GDM1 (cell line): ENCODE data around the gene CGNL1.

Experiments
- DNase-seq: peaks from one replicate; lab custom pipeline; 2025; lab: John Stamatoyannopoulos, UW

Gene CGNL1

GRCh38 chr15:57527382-57528091, 151.2 kb downstream of the CGNL1 start:
- peak; percentile 57 for DNase-seq

- no peak for DNase-seq
Observed at GRCh38 chr15:57528940-57529565, 152.7 kb downstream of the CGNL1 start.

GRCh38 chr15:57529748-57530147, 153.4 kb downstream of the CGNL1 start:
- DNase-seq: no peak

DNA sequence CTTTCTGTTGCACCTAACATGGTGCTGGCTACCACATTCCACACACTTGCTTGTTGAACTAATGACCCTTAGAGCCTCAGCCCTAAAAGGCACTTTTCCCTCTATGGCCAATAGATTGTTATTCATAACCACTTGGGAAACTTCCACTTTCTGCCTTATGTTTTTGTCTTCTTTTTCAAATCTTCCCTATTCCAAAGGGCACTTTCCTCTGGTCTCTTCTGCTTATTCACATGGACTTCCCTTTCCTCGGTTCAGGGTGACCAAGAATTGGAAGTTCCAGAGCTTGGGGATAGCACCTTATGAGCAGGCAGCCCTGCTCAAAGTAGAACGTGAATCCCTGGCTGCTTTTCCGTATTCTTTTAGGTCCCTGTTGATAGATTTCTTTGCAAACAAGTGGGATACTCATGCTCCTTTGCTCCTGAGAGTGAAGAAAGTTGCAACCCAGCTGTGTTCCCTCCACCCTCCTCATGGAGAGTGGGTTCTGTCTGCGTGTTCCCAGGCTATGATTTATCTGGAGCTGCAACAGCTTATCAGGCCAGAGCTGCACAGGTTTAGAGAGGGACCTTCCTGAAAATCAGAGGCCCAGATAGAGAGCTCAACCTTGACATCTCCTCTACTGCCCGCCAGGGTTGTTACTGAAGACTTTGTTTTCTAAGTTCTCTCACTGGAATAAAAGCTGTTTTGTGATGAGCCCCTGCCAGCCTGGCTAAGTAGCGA, 156.6 kb downstream of the CGNL1 start:
- DNase-seq: no peak

DNA sequence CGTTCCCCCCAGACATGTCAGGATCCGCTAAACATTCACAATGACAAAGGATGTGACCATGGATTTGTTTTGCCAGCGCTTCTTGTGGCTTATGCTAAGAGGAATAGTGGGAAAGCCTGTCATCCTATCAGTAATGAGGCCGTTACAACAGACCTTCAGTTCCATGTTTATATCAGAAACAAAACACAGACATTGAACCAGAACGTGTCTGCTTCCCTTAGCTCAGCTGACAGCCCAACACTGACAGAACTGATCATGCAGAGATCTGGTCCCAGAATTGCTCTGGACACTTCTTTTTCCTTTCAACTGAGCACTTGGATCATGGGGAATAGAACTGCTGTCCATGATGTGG, 157.1 kb downstream of the CGNL1 start:
- DNase-seq: no peak

DNA sequence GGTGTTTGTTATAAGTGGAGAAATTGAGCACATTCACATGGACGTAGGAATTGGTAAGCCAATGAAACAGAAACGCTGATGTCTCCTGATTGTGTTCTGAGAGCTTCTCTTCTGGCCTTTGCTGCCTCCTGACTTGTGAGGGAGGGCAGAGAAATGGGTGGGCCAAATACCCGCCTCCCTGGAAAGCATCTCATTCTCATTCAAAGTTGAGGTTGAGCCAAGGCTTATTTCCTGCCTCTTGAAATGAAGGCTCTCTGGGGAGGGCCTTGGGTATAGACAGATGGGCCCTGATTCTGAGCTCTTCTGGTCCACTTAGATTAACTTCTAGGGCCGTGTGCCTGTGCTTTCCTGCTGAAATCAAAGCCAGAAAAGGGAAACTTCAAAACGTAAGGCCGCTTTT, 158.0 kb downstream of the CGNL1 start:
- no peak for DNase-seq

DNA sequence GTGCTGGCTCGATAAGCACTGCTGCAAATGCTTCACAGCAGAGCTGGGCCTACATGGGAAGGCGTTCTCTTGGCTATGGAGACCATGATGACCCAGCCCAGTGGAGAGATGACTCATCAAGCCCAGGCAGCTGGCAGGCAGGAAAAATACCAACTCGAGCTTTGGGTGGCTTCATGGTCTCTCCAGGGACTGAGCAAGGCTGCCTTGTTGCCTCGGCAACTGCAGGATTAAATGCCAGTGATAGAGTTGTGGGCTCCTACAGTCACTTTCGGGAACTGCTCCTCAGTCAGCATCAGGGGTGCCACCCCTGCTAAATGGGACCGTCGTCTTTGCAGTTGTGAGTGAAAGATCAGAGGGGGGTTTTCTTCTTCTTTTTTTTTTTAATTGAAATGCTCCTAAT, 160.8 kb downstream of the CGNL1 start:
- DNase-seq: no peak

DNA sequence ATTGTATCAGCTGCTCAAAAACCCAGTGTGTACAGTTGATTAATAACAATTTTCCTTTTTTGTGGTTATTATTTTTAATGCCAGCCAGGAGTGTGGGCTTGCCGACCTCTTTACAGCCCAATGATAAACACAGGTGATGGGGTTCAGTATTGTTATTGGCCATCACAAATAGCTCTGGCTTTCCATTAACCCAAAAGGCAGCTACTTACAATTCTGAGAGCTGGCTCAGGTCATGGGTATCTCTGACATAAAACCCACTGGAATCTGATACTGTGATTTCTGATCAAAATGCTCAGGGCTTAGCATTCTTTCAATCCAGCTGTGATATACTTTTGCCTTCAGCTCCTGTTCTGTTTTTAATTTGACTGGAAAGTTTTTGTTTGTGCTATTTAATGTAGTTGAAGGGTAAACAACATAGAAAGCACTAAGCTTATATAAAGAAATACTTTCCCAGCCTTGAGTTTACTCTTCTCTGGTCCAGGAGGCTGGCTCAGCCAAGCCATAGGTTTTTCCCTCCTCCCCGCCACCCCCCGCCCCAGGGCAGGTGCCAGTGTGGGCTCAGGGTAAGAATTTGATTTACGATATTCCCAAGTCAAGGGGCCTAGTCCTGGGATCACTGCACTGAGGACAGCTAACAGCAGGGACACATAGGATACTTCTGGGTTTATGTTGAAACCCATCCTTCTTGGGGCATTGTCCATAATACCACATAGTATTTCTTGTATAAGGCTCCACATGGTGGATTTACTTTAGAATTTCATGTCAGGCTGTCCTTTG, 161.4 kb downstream of the CGNL1 start:
- no peak for DNase-seq

DNA sequence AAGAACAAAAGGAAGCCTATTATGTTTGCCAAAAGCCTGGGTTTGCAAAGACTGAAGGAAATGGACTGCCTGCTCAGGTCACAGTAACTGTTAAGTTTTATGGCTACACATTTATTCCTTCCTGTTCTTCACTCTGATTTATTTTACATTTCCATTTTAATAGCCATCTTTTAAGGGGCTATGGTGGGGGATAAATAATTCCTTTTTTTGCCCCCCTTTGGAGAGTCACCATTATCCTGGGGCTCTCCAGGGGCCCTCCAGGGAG, 161.9 kb downstream of the CGNL1 start:
- DNase-seq: no peak

DNA sequence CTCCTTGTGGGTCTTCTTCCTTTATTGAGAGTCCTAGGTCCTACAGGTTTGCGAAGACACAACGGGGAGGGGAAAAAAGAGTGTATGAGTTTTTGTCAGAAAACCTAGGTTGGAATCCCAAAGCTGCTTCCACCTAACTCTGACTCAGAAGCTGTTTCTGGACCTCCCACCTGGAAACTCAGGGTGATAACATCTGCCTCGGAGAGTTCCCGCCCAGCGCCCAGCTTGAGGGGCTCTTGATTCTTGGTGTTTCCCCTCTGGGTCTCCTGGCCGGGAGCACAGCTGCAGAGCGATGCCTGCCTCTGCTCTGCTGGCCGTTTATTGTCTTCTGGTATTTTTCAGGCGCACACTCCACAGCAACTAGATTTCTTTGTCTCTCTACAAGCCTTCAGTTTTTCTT, 162.5 kb downstream of the CGNL1 start:
- DNase-seq: no peak

DNA sequence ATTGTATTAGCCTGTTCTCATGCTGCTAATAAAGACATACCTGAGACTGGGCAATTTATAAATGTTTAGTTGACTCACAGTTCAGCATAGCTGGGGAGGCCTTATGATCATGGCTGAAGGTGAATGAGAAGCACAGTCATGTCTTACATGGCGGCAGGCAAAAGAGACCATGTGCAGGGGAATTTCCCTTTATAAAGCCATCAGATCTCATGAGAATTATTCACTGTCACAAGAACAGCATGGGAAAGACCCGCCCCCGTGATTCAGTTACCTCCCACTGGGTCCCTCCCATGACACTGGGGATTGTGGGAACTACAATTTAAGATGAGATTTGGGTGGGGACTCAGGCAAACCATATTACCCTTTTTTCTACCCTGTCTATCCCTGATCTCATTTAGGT, 163.9 kb downstream of the CGNL1 start:
- DNase-seq: no peak

DNA sequence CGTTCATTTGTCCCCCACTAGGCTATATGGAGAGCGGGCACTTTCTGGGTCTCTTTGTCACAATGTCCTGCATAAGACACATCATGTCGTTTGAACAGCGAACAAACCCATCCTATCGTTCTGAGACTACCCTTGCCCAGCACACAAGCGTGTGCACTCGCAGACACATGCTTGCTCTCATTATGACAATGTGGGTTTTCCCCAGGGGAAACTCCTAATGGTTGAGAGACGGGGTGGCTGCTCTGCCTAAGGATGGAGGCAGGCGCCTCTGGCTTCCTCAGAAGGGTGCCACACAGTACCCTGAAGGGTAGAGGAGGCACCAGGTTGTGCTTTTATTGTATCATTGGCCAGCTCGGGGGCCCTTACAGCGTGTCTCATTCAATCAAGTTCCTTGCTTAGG, 164.4 kb downstream of the CGNL1 start:
- DNase-seq: no peak

DNA sequence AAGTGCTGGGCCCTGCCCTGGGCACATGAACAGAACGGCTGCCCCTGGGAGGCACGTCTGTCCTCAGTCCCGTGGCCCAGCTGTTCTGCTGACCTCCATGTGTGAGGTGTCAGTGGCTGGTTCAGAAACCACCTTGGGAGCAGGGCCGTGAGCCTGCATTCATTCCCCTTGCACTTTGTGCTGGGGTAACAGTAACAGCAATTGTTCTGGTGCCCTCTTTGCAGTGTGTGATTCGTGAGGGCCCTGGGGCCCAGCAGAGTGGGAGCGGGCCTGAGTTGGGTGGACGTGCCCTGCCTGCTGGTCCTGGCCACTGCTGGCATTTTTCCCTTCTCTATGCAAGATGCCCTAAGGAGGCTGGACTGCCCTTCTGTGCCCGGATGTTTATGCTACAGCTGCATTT, 165.0 kb downstream of the CGNL1 start:
- no peak for DNase-seq

DNA sequence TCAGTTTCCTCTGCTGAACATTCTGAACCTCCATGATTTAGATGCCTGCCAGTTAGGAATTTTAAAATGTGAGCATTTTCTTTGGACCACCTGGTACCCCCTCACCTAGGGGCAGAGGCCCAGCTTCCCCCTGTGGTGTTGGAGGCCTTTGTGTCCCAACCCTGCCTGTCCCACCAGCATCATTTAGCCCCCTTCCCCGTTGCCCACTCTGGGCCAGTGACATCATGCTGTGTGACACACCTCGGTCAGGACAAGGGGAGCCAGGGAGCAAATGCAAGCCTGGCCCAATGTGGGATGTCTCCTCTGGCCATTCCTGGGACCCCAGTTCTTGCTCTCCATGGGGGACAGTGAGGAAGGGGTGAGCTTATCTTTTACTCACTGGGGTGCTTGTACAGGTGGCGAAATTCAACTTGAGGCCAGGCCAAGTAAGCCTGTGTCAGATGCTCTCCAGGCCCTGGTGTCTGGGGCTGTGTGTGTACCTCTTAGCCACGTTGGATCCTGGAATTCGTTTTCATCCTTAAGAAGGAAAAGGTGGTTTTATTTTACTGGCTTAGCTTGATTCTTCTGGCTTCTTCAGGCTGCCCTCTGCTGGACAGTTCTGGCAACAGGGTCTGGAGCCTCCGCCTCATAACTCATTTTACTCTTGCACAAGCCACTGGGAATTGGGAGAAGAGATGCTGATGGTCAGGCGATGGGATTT, 165.7 kb downstream of the CGNL1 start:
- no peak for DNase-seq

DNA sequence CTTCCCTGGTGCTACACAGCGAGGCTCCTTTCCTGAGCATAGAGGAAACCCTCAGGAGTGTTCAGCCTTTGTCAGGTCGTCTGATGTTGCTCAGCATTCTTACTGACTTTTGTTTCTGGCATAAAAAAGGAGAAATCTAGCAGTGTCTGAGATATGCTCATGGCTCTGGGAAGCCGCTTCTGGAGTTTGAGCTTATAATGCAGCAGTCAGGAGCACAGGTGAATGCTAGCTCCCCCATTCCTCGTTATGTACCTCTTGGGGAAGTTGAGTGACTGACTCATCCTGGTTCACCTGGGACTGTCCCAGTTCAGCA, 166.2 kb downstream of the CGNL1 start:
- no peak for DNase-seq

- no peak for DNase-seq
Observed at GRCh38 chr15:57544848-57545480, 168.7 kb downstream of the CGNL1 start.

DNA sequence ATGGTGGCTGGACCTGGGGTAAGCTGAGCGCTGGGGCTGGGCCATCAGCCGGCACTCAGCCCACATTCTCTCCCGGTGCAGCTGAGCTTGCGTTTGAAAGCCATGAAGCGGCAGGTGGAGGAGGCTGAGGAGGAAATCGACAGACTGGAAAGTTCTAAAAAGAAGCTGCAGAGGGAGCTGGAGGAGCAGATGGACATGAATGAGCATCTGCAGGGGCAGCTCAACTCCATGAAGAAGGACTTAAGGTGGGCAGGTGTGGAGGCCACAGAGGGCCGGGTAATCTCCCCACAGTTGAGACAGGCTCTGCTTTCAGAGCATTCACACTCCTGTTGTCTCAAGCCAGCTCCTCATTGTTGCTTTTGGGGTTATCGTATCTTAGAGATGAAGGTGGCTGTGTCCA, 169.7 kb downstream of the CGNL1 start:
- no peak for DNase-seq

DNA sequence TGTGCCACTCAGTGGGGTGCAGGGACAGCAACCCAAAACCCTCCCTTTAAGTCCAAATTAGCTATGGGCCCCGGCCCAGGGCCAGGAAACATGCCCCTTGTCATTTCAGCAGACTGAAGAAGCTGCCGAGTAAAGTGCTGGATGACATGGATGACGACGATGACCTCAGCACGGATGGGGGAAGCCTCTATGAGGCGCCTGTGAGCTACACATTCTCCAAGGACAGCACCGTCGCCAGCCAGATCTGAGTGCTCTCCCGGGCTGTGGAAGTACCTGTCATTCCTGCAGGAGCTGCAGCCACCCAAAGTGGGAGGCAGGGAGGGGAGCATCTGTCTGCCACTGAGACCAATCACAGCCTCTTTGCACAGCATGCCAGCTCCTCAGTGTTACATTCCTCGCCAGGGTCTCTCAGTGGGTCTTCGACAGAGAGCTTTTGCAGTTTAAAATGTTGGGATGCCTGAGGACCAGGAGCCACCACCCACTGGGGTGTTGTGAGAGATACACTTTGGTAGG, 171.0 kb downstream of the CGNL1 start:
- DNase-seq: no peak

DNA sequence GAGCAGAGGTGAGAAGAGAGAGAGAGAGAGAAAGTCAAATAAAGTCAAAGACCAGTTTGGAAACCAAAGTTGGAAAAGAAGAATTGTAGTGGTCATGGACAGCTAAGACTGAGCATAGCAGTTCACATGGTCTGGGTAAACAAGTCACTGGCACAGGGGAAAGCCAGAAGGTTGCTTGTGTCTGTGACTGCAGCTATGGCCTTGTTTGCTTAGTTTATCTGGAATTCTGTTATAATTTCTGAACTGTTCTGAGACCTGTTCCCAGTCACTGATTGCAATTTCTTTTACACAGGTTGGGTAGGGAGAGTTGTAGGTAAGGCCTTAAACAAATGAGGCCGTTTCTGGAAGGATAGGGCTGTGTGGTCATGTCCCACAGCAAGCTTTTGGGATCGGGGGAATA, 172.0 kb downstream of the CGNL1 start:
- DNase-seq: no peak

DNA sequence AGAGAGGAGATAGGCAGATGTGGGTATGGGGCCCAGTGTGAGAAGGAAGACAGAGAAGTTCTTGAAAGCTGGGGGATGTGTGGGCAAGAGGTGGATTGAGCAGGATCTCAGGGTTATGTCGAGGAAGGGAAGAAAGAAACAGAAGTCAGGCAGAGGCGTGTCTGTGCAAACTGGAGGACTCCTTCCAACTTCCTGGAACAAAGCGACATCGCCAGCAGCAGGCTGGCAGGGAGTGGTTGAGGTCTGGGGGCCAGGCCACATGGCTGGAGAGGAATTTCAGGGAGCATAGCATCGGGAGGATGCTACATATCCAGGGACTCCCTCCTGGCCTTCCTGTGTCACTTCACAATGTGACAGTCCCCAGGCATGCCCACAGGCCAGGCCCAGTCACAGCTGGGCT, 172.5 kb downstream of the CGNL1 start:
- no peak for DNase-seq

- DNase-seq: no peak
Observed at GRCh38 chr15:57549935-57550334, 173.6 kb downstream of the CGNL1 start.

DNA sequence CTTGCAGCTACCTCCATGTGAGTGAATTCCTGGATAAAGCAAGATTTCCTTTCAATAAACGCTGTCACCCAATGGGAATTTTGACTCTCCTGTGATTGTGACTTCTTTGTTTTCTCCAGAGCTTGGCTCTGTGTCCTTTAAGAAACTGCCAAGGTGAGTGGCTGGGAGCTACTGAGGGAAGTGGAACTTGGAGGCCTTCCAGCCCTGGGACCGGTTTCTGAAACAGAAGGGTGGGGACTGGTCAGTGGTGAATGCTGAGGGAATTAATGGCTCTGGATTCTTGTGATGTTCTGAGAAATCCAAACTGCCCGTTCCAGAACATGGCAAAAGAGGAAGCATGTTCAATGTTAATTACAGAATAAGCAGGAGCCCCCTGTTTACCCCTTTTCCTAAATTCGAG, 174.3 kb downstream of the CGNL1 start:
- no peak for DNase-seq
